Astrocyte (in vitro differentiated cells and primary cell): ENCODE results near the gene KRTAP4-7.

Source experiments
- EZH2 ChIP-seq: IDR thresholded peaks from 2 replicates; pipeline ENCODE4 v1.6.1; 2012; ENCODE audit warnings: mild to moderate bottlenecking, low read length, inconsistent platforms; ENCODE audit not compliant: insufficient read depth
- TF ChIP-seq, protein P1 (sequence below): IDR thresholded peaks from 2 replicates; pipeline ENCODE4 v1.5.1; 2011; ENCODE audit warnings: low read depth, mild to moderate bottlenecking, inconsistent platforms, low read length, moderate library complexity; ENCODE audit not compliant: insufficient read depth

DNA sequence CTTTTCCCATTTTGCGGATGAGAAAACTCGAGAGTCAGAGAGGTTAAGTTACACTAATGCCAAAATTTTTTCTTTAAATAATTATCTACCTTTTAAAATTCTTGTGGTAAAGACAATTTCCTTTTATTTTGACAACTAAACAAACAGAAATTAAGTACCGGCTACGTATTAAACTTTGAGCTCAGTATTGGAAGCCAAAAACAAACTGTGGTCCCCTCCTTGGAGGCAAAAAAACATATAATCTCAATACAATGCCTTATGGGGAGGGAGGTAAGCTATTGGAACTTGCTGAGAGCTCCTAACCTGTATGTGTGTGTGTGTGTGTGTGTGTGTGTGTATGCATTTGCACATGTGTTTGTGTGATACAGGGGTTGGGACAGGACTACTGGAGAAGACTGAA lies 20.5 kb upstream of the KRTAP4-7 start:
- TF ChIP-seq, protein P1, sequence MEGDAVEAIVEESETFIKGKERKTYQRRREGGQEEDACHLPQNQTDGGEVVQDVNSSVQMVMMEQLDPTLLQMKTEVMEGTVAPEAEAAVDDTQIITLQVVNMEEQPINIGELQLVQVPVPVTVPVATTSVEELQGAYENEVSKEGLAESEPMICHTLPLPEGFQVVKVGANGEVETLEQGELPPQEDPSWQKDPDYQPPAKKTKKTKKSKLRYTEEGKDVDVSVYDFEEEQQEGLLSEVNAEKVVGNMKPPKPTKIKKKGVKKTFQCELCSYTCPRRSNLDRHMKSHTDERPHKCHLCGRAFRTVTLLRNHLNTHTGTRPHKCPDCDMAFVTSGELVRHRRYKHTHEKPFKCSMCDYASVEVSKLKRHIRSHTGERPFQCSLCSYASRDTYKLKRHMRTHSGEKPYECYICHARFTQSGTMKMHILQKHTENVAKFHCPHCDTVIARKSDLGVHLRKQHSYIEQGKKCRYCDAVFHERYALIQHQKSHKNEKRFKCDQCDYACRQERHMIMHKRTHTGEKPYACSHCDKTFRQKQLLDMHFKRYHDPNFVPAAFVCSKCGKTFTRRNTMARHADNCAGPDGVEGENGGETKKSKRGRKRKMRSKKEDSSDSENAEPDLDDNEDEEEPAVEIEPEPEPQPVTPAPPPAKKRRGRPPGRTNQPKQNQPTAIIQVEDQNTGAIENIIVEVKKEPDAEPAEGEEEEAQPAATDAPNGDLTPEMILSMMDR: no peak
- no peak for TF ChIP-seq EZH2
